ENCODE measurements around the gene ZDHHC11. TPM values are rescaled to one million over a fixed set of nuclear protein-coding genes. Genes with fewer than 3 reads are reported as not detected.
A peak's percentile ranks its signal among the peaks of the same experiment; 100 is the strongest.
"Not testable (repeated sequence)": the region's sequence is repeated elsewhere in the genome, so short reads cannot be mapped to it uniquely, and the experiment has no call there.

ZDHHC11 gene
- total RNA-seq, 3 donors from 2014 or later: 3.0 to 11.3 (median 9.5) TPM

DNA sequence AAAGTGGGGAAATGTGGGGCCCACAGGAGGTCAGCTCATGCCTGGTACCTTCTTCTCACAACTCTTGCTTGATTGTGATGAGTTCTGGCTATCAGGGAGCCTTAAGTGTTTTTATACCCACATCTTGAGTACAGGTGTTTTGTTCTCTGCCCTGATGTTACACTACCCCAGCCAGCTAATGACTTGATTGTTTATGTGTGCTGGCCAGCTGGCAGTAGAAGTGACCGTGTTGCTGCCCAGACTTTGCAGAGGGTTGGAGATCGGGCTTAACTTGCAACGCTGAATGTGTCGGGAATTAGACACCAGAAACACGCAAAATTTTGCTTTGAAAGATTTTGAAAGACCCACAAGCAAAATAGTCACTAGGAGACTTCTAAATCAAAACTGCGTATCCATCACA, 49.3 kb downstream of the ZDHHC11 start:
- DNase-seq (ENCODE audit: low spot score in 2 of 2): no peak
- intact Hi-C loops (cut with DNase I; ENCODE audit: low total_unique reads): no loop called here
- H3K27ac ChIP-seq: no peak overlapping the region
- no peak overlapping the region for H3K4me3 ChIP-seq
- TF ChIP-seq, protein P1, sequence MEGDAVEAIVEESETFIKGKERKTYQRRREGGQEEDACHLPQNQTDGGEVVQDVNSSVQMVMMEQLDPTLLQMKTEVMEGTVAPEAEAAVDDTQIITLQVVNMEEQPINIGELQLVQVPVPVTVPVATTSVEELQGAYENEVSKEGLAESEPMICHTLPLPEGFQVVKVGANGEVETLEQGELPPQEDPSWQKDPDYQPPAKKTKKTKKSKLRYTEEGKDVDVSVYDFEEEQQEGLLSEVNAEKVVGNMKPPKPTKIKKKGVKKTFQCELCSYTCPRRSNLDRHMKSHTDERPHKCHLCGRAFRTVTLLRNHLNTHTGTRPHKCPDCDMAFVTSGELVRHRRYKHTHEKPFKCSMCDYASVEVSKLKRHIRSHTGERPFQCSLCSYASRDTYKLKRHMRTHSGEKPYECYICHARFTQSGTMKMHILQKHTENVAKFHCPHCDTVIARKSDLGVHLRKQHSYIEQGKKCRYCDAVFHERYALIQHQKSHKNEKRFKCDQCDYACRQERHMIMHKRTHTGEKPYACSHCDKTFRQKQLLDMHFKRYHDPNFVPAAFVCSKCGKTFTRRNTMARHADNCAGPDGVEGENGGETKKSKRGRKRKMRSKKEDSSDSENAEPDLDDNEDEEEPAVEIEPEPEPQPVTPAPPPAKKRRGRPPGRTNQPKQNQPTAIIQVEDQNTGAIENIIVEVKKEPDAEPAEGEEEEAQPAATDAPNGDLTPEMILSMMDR (IDR thresholded peaks at IDR 0.05): no peak
- TF ChIP-seq POLR2A (IDR thresholded peaks at IDR 0.05): no peak
- no peak for TF ChIP-seq POLR2AphosphoS5 (IDR thresholded peaks at IDR 0.05)
- H3K36me3 ChIP-seq: no peaks in the 10 kb centered on the region
- no peaks in the 10 kb centered on the region for H3K27me3 ChIP-seq
- H3K4me1 ChIP-seq: no peaks in the 10 kb centered on the region
- peaks cover 0 to 11% of the 10 kb centered on the region in 2 donors for H3K9me3 ChIP-seq

GRCh38 chr5:801055-801454, 49.7 kb downstream of the ZDHHC11 start:
- H3K4me3 ChIP-seq; intact Hi-C loops (cut with DNase I; ENCODE audit: low total_unique reads); DNase-seq (ENCODE audit: low spot score in 2 of 2); H3K27ac ChIP-seq; H3K4me1 ChIP-seq; H3K36me3 ChIP-seq; H3K27me3 ChIP-seq: not testable (repeated sequence)
- H3K9me3 ChIP-seq: peaks cover 0 to 11% of the 10 kb centered on the region in 2 donors

- H3K36me3 ChIP-seq; DNase-seq (ENCODE audit: low spot score in 2 of 2); H3K4me1 ChIP-seq; intact Hi-C loops (cut with DNase I; ENCODE audit: low total_unique reads); H3K27me3 ChIP-seq; H3K4me3 ChIP-seq; H3K27ac ChIP-seq; H3K9me3 ChIP-seq: not testable (repeated sequence)
Measured at GRCh38 chr5:798505-799138, 52.2 kb downstream of the ZDHHC11 start.

- H3K36me3 ChIP-seq; H3K4me3 ChIP-seq; H3K4me1 ChIP-seq; intact Hi-C loops (cut with DNase I; ENCODE audit: low total_unique reads); H3K9me3 ChIP-seq; H3K27me3 ChIP-seq; H3K27ac ChIP-seq; DNase-seq (ENCODE audit: low spot score in 2 of 2): not testable (repeated sequence)
Measured at GRCh38 chr5:797986-798385, 52.8 kb downstream of the ZDHHC11 start.

DNA sequence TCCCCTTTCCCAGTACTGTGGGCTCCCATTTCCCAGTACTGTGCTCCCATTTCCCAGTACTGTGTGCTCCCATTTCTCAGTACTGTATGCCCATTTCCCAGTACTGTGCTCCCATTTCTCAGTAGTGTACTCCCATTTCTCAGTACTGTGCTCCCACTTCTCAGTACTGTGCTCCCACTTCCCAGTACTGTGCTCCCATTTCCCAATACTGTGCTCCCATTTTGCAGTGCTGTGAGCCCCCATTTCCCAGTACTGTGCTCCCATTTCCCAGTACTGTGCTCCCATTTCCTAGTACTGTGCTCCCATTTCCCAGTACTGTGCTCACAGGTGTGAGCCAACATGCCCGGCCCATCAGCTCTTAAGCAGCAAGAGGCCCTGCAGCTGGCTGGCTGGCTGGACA, 54.9 kb downstream of the ZDHHC11 start:
- intact Hi-C loops (cut with DNase I; ENCODE audit: low total_unique reads): not testable (repeated sequence)

DNA sequence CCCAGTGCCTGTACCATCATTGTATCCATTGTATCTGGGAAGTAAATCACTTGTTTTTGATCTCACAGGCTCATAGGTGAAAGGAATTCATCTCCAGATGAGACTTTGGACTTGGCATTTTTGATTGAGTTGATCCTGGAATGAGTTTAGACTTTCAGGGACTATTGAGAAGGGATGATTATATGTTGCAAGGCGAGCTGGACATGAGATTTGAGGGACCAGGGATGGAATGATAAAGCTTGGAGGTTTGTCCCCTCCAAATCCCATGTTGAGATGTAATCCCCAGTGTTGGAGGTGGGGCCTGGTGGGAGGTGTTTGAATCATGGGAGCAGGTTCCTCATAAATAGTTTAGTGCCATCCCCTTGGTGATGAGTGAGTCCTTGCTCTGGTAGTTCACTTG, 55.8 kb downstream of the ZDHHC11 start:
- H3K27ac ChIP-seq; DNase-seq (ENCODE audit: low spot score in 2 of 2); H3K27me3 ChIP-seq; H3K36me3 ChIP-seq; H3K4me1 ChIP-seq; intact Hi-C loops (cut with DNase I; ENCODE audit: low total_unique reads); H3K4me3 ChIP-seq; H3K9me3 ChIP-seq: not testable (repeated sequence)

More for the DNA sequence above, 54.9 kb downstream of the ZDHHC11 start:
- H3K27ac ChIP-seq; H3K4me1 ChIP-seq; H3K27me3 ChIP-seq; H3K4me3 ChIP-seq; H3K36me3 ChIP-seq; DNase-seq (ENCODE audit: low spot score in 2 of 2); H3K9me3 ChIP-seq: not testable (repeated sequence)

DNA sequence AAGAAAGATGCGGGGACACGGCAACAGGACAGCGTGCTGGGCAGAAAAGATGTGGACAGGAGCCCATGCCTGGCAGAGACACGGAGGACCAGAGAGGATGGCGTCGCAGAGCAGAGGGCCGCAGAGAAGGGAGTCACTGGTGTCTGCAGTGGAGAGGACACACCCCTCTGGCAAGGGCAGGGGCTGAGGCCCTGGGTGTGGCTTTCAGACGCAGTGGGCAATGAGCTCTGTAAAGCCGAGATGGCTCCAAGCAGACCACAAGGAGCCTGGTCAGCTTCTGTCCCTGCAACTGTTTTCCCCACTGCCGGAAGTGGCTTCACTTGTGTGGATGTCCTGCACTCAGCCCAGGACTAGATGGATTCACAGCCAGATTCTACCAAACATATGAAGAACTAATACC, 62.1 kb downstream of the ZDHHC11 start:
- H3K36me3 ChIP-seq; H3K27me3 ChIP-seq; H3K4me3 ChIP-seq; H3K4me1 ChIP-seq; intact Hi-C loops (cut with DNase I; ENCODE audit: low total_unique reads); DNase-seq (ENCODE audit: low spot score in 2 of 2); H3K9me3 ChIP-seq; H3K27ac ChIP-seq: not testable (repeated sequence)

DNA sequence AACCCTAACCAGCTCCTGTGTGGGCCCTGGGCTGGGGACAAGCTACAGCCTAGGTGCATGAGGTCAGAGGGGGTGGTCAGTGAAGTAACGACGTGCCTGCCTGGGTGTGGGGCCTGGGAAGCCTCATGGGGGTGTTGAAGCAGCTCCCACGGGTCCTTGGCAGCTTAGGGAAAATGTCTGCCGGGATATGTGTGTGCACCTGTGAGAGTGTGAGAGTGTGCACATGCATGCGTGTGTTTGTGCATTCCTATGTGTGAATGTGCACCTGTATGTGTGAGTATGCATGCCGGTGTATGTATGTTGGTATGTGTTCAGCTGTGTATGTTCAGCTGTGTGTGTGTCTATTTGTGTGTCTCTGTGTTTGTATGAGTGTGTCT, 62.9 kb downstream of the ZDHHC11 start:
- intact Hi-C loops (cut with DNase I; ENCODE audit: low total_unique reads); H3K27ac ChIP-seq; H3K4me1 ChIP-seq; H3K27me3 ChIP-seq; DNase-seq (ENCODE audit: low spot score in 2 of 2); H3K36me3 ChIP-seq; H3K4me3 ChIP-seq; H3K9me3 ChIP-seq: not testable (repeated sequence)

GRCh38 chr5:787224-787856, 63.4 kb downstream of the ZDHHC11 start:
- DNase-seq (ENCODE audit: low spot score in 2 of 2); H3K4me3 ChIP-seq; H3K27me3 ChIP-seq; H3K4me1 ChIP-seq; H3K9me3 ChIP-seq; intact Hi-C loops (cut with DNase I; ENCODE audit: low total_unique reads); H3K27ac ChIP-seq; H3K36me3 ChIP-seq: not testable (repeated sequence)

DNA sequence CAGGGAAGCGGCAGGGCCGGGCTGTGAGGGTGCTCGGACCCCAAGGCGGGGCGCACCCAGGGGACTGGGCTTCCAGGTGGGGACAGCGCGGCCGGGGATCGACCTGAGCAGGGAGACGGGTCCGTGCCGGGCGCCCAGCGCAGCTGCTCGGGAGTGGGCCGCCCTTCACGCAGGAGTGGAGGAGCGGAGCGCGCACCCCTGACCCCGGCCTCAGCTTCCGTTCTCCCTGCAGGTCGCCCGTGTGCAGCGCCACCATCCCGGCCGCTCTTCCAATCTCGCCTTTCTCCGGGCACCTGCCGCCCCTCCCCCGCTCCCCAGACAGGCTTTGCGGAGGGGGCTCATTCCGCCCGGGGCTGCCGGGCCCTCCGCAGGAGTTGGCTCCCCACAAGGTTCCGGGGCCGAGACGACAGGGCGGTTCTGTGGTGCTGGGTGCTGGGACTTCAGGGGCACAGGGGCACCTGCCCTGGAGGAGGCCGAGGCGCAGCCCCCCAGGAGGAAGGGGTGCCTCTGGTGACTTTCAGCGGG, 65.5 kb downstream of the ZDHHC11 start:
- H3K36me3 ChIP-seq; H3K27me3 ChIP-seq; DNase-seq (ENCODE audit: low spot score in 2 of 2); intact Hi-C loops (cut with DNase I; ENCODE audit: low total_unique reads); H3K4me1 ChIP-seq; H3K9me3 ChIP-seq: not testable (repeated sequence)
- H3K4me3 ChIP-seq: peak overlapping the region; percentile 43 to 82 (median 66)
- peak overlapping the region in 1 of 2 donors; percentile 73 for H3K27ac ChIP-seq
